Thyroid gland (tissue), 4 donors: ENCODE measurements around the gene HPN. TPM values are rescaled to one million over a fixed set of nuclear protein-coding genes. Genes with fewer than 3 reads are reported as not detected.

Experiments
- DNase-seq, 2 donors: peaks; one replicate each; pipeline ENCODE4 v3.0.0-alpha.2; 2019
- H3K27ac ChIP-seq, 3 donors: fragments of 200-600 bp; sonication (generic); 1 replicate in 2 of 3; 2 replicates in 1 of 3; pipeline ENCODE4 v1.5.1; 2016 to 2019; ENCODE audit warnings: mild to moderate bottlenecking in 1 of 3, moderate library complexity in 1 of 3
- H3K27me3 ChIP-seq: fragments of 200-600 bp; sonication (generic); one replicate; pipeline ENCODE4 v1.5.1; 2019
- H3K36me3 ChIP-seq, 2 donors: fragments of 200-600 bp; sonication (generic); one replicate each; pipeline ENCODE4 v1.5.1; 2016 to 2019
- H3K4me1 ChIP-seq, 2 donors: fragments of 200-600 bp; sonication (generic); one replicate each; pipeline ENCODE4 v1.5.1; 2017 to 2019
- H3K4me3 ChIP-seq, 3 donors: fragments of 200-600 bp; sonication (generic); replicated peaks in 1 of 3; 1 replicate in 2 of 3; 2 replicates in 1 of 3; pipeline ENCODE4 v1.5.1; 2016; ENCODE audit warnings: mild to moderate bottlenecking in 1 of 3
- H3K9me3 ChIP-seq: fragments of 200-600 bp; sonication (generic); one replicate; pipeline ENCODE4 v1.5.1; 2017
- CTCF ChIP-seq, 6 experiments: fragments of 200-600 bp in 3 of 6; fragments of 450-650 bp in 3 of 6; sonication (generic) in 3 of 6; IDR thresholded peaks; one replicate each; pipeline ENCODE4 v1.5.1; 2016 to 2019; ENCODE audit warnings: antibody characterized with exemption in 6 of 6, mild to moderate bottlenecking in 2 of 6, inconsistent platforms in 1 of 6, moderate library complexity in 1 of 6
- POLR2A ChIP-seq, 2 donors: fragments of 450-650 bp; IDR thresholded peaks; one replicate each; pipeline ENCODE4 v1.6.1; 2017; ENCODE audit warnings: antibody characterized with exemption in 2 of 2, mild to moderate bottlenecking in 2 of 2, moderate library complexity in 1 of 2
- whole genome bisulfite sequencing, 2 donors: methylation state at CpG; one replicate each; pipeline ENCODE4 v1.1.5; 2017; 5-methylcytosine and 5-hydroxymethylcytosine counted together
- intact Hi-C: fragments of 100-400 bp; cut with DNase I; formaldehyde crosslinking; loops from one replicate; pipeline ENCODE4 v1.15.1; 2023
- total RNA-seq, 4 donors: library from RNA; depleted of rRNA; stranded (reverse); fragments of >200 nt; gene quantifications; one replicate each; pipeline ENCODE4 v1.2.3, GENCODE V29; 2016

Gene HPN
- total RNA-seq, 4 donors from 2014 or later, result 16.3 to 19.3 (median 17.9) TPM

DNA sequence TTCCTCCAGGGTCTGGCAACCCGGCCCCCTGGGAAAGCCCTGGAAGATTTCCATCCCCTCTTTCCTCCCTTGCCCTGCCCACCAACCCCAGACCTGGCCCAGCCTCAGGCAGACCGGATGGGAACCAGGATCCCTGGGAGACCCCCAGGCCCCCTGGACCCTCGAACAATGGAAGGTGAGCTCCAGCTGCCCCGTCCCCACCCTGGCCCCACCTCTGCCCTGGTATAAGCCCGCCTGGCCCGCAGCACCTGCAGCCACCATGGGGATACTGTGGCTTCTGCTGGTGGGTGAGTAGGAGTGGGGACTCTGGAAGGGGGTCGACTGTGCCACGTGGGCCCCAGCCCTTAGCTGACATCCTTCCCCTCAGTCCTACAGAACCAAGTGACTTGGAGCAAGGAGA is 32.4 kb downstream of the HPN start:
- Histone ChIP-seq H3K27me3 (no peaks in the 10 kb centered on the region), H3K4me3 (no peak overlapping the region), H3K27ac (no peak overlapping the region), H3K4me1 (no peaks in the 10 kb centered on the region), H3K36me3 (no peaks in the 10 kb centered on the region), H3K9me3 (no peaks in the 10 kb centered on the region)
- 70 to 88% methylated on average over 3 to 4 of the region's 8 CpGs for WGBS, 2 donors
- DNase-seq, result no peak
- intact Hi-C loops, result no loop called here
- TF ChIP-seq CTCF (IDR thresholded peaks at IDR 0.05) (no peak), POLR2A (IDR thresholded peaks at IDR 0.05) (no peak)

GRCh38 chr19:35074426-35075201 is 33.1 kb downstream of the HPN start:
- Histone ChIP-seq H3K36me3 (no peaks in the 10 kb centered on the region), H3K9me3 (no peaks in the 10 kb centered on the region), H3K4me1 (no peaks in the 10 kb centered on the region), H3K4me3 (no peak overlapping the region), H3K27me3 (no peaks in the 10 kb centered on the region), H3K27ac (no peak overlapping the region)
- no peak for DNase-seq
- intact Hi-C loops, result no loop called here
- whole genome bisulfite sequencing, 2 donors, result 84 to 85% methylated on average over 17 to 19 of the region's 21 CpGs
- TF ChIP-seq POLR2A (IDR thresholded peaks at IDR 0.05) (no peak), CTCF (IDR thresholded peaks at IDR 0.05) (no peak)

- intact Hi-C loops, result no loop called here
- Histone ChIP-seq H3K27ac (no peak overlapping the region), H3K9me3 (no peaks in the 10 kb centered on the region), H3K36me3 (no peaks in the 10 kb centered on the region), H3K4me1 (no peaks in the 10 kb centered on the region), H3K4me3 (no peak overlapping the region), H3K27me3 (no peaks in the 10 kb centered on the region)
- no peak for DNase-seq
- WGBS, 2 donors, result 88 to 90% methylated on average over 14 to 16 of the region's 21 CpGs
- TF ChIP-seq CTCF (IDR thresholded peaks at IDR 0.05) (no peak), POLR2A (IDR thresholded peaks at IDR 0.05) (no peak)
Measured at GRCh38 chr19:35075202-35076025, 33.9 kb downstream of the HPN start.

GRCh38 chr19:35076026-35076370 is 34.5 kb downstream of the HPN start:
- 76 to 100% methylated on average over 2 of the region's 6 CpGs for WGBS, 2 donors
- Histone ChIP-seq H3K27ac (no peak overlapping the region), H3K36me3 (no peaks in the 10 kb centered on the region), H3K4me1 (no peaks in the 10 kb centered on the region), H3K9me3 (no peaks in the 10 kb centered on the region), H3K4me3 (no peak overlapping the region), H3K27me3 (no peaks in the 10 kb centered on the region)
- TF ChIP-seq POLR2A (IDR thresholded peaks at IDR 0.05) (no peak), CTCF (IDR thresholded peaks at IDR 0.05) (no peak)
- no peak for DNase-seq
- intact Hi-C loops, result no loop called here

GRCh38 chr19:35076657-35077056 is 35.1 kb downstream of the HPN start:
- no peak overlapping the region for H3K4me3 ChIP-seq
- H3K27me3 ChIP-seq, result no peaks in the 10 kb centered on the region
- no peak overlapping the region for H3K27ac ChIP-seq
- intact Hi-C loops, result no loop called here
- H3K9me3 ChIP-seq, result no peaks in the 10 kb centered on the region
- WGBS, 2 donors, result 72 to 76% methylated on average over 3 to 7 of the region's 8 CpGs
- no peak for DNase-seq
- TF ChIP-seq POLR2A (IDR thresholded peaks at IDR 0.05), result no peak
- TF ChIP-seq CTCF (IDR thresholded peaks at IDR 0.05), result no peak
- no peaks in the 10 kb centered on the region for H3K36me3 ChIP-seq
- H3K4me1 ChIP-seq, result no peaks in the 10 kb centered on the region
